Measurements from ENCODE around the gene USP6NL.

USP6NL gene

GRCh38 chr10:11479300-11479699 lies 132.2 kb downstream of the USP6NL start:
- no peak for ATAC-seq
- DNase-seq: no peak

GRCh38 chr10:11478807-11479206 lies 132.6 kb downstream of the USP6NL start:
- no peak for DNase-seq
- no peak for ATAC-seq

GRCh38 chr10:11475831-11476434 lies 135.5 kb downstream of the USP6NL start:
- DNase-seq: no peak

GRCh38 chr10:11473128-11473760 lies 138.2 kb downstream of the USP6NL start:
- no peak for ATAC-seq
- no peak for DNase-seq

More at GRCh38 chr10:11475831-11476434, 135.5 kb downstream of the USP6NL start:
- no peak for ATAC-seq

GRCh38 chr10:11472158-11472753 lies 139.2 kb downstream of the USP6NL start:
- ATAC-seq (peak; percentile 85), DNase-seq (peak; percentile 79)

GRCh38 chr10:11469575-11470391 lies 141.7 kb downstream of the USP6NL start:
- no peak for ATAC-seq
- DNase-seq: no peak

- DNase-seq (no peak), ATAC-seq (no peak)
These were observed 143.2 kb downstream of the USP6NL start for GRCh38 chr10:11468126-11468742.

- DNase-seq: no peak
- no peak for ATAC-seq
These were observed 146.0 kb downstream of the USP6NL start for GRCh38 chr10:11465406-11465805.

- ATAC-seq: no peak
- DNase-seq: no peak
These were observed 148.3 kb downstream of the USP6NL start for GRCh38 chr10:11463111-11463510.

GRCh38 chr10:11462071-11462470 lies 149.4 kb downstream of the USP6NL start:
- ATAC-seq (no peak), DNase-seq (no peak)

- ATAC-seq (no peak), DNase-seq (no peak)
These were observed 154.1 kb downstream of the USP6NL start for GRCh38 chr10:11457336-11457735.

GRCh38 chr10:11454958-11455566 lies 156.4 kb downstream of the USP6NL start:
- DNase-seq (no peak), ATAC-seq (peak; percentile 43)

- no peak for ATAC-seq
These were observed 157.3 kb downstream of the USP6NL start for GRCh38 chr10:11454160-11454559.

GRCh38 chr10:11451640-11452260 lies 159.7 kb downstream of the USP6NL start:
- DNase-seq: no peak
- no peak for ATAC-seq

More at GRCh38 chr10:11454160-11454559, 157.3 kb downstream of the USP6NL start:
- no peak for DNase-seq

- ATAC-seq (no peak), DNase-seq (no peak)
These were observed 161.0 kb downstream of the USP6NL start for GRCh38 chr10:11450427-11450826.

GRCh38 chr10:11449761-11450160 lies 161.7 kb downstream of the USP6NL start:
- ATAC-seq (no peak), DNase-seq (no peak)

GRCh38 chr10:11448545-11449244 lies 162.8 kb downstream of the USP6NL start:
- ATAC-seq (no peak), DNase-seq (no peak)

- DNase-seq (no peak), ATAC-seq (no peak)
These were observed 163.3 kb downstream of the USP6NL start for GRCh38 chr10:11448190-11448544.

- ATAC-seq (no peak), DNase-seq (no peak)
These were observed 163.9 kb downstream of the USP6NL start for GRCh38 chr10:11447586-11447985.

GRCh38 chr10:11446864-11447263 lies 164.6 kb downstream of the USP6NL start:
- DNase-seq (no peak), ATAC-seq (no peak)

- DNase-seq (no peak), ATAC-seq (no peak)
These were observed 165.3 kb downstream of the USP6NL start for GRCh38 chr10:11446133-11446532.

Data from stimulated activated naive CD8-positive, alpha-beta T cell treated with anti-CD3 and anti-CD28 coated beads, Interleukin-15, Interleukin-2, amounts not matched to agents 100 U/mL and 50 U/mL, for 24 hours (primary cell).